HepG2 (cell line): ENCODE measurements around the gene PARD3. TPM values are rescaled to one million over a fixed set of nuclear protein-coding genes. Genes with fewer than 3 reads are reported as not detected.
A peak's percentile ranks its signal among the peaks of the same experiment; 100 is the strongest.

Source experiments
- ARID3A ChIP-seq: IDR thresholded peaks from 2 replicates; pipeline ENCODE4 v1.6.1; 2012; ENCODE audit warnings: low read depth, low read length, improper control_type of control experiment
- ATM ChIP-seq: fragments of 450-650 bp; IDR thresholded peaks from 2 replicates; pipeline ENCODE4 v1.7.1; 2017; ENCODE audit warnings: mild to moderate bottlenecking, borderline replicate concordance
- NCOR1 ChIP-seq: fragments of 200-600 bp; sonication (generic); IDR thresholded peaks from 2 replicates; pipeline ENCODE4 v1.7.0; 2017; ENCODE audit warnings: antibody characterized with exemption, low read length, borderline replicate concordance
- SNAPC2 ChIP-seq: sonication (generic); formaldehyde crosslinking; IDR thresholded peaks from 2 replicates; pipeline ENCODE4 v1.8.1; 2022; ENCODE audit warnings: mild to moderate bottlenecking, missing genetic modification reagents
- SRF ChIP-seq: IDR thresholded peaks from 2 replicates; pipeline ENCODE4 v1.6.1; 2011; ENCODE audit warnings: mild to moderate bottlenecking, low read depth, low read length, moderate library complexity
- TEF ChIP-seq: sonication (generic); formaldehyde crosslinking; IDR thresholded peaks from 2 replicates; pipeline ENCODE4 v1.5.0; 2020; ENCODE audit warnings: missing genetic modification reagents
- ZFP91 ChIP-seq: sonication (generic); formaldehyde crosslinking; IDR thresholded peaks from 2 replicates; pipeline ENCODE4 v1.9.0; 2022; ENCODE audit warnings: missing genetic modification reagents, mild to moderate bottlenecking, borderline replicate concordance
- ZNF768 ChIP-seq: sonication (generic); formaldehyde crosslinking; IDR thresholded peaks from 2 replicates; pipeline ENCODE4 v1.4.0; 2020; ENCODE audit warnings: missing genetic modification reagents
- ZNF788 ChIP-seq: sonication (generic); formaldehyde crosslinking; IDR thresholded peaks from 2 replicates; pipeline ENCODE4 v1.5.0; 2020; ENCODE audit warnings: mild to moderate bottlenecking, missing genetic modification reagents, borderline replicate concordance
- ZNF841 ChIP-seq: sonication (generic); formaldehyde crosslinking; IDR thresholded peaks from 2 replicates; pipeline ENCODE4 v1.8.1; 2023; ENCODE audit warnings: missing genetic modification reagents, borderline replicate concordance
- ZNF883 ChIP-seq: sonication (generic); formaldehyde crosslinking; IDR thresholded peaks from 2 replicates; pipeline ENCODE4 v1.5.1; 2020; ENCODE audit warnings: mild to moderate bottlenecking, missing genetic modification reagents; ENCODE audit errors: not compliant biosample characterization
- polyA plus RNA-seq, 8 experiments: library from polyadenylated mRNA; depleted of rRNA in 3 of 8; stranded (reverse) in 7 of 8; unstranded in 1 of 8; fragments of >200 nt; fragmentation: Illumina TruSeq in 4 of 8; extraction: Trizol in 4 of 8; gene quantifications; 2 replicates each; pipeline versions ENCODE4 v1.2.1 to v1.2.3, GENCODE V29; 2011 to 2016; ENCODE audit warnings: low read depth in 4 of 8, missing spikeins in 1 of 8, mixed read lengths in 1 of 8; ENCODE audit not compliant: insufficient read depth in 1 of 8
- total RNA-seq, 5 experiments: library from RNA; depleted of rRNA; stranded (reverse); fragments of >200 nt; fragmentation: Illumina TruSeq; extraction: Trizol; gene quantifications; 2 replicates each; pipeline ENCODE4 v1.2.3, GENCODE V29; 2016; ENCODE audit warnings: low read depth in 1 of 5
- TF ChIP-seq, protein P1 (sequence below): sonication (generic); formaldehyde crosslinking; IDR thresholded peaks from 2 replicates; pipeline ENCODE4 v1.4.0; 2020; ENCODE audit warnings: mild to moderate bottlenecking, missing genetic modification reagents, borderline replicate concordance
- TF ChIP-seq, protein P2 (sequence below): sonication (generic); formaldehyde crosslinking; IDR thresholded peaks from 2 replicates; pipeline ENCODE4 v1.5.1; 2020; ENCODE audit warnings: missing genetic modification reagents, mild to moderate bottlenecking, borderline replicate concordance
- TF ChIP-seq, protein P3 (sequence below): IDR thresholded peaks from 2 replicates; pipeline ENCODE4 v1.6.1; 2018; ENCODE audit warnings: missing genetic modification reagents, mild to moderate bottlenecking, missing compliant biosample characterization
- TF ChIP-seq, protein P4 (sequence below): sonication (generic); formaldehyde crosslinking; IDR thresholded peaks from 2 replicates; pipeline ENCODE4 v1.8.1; 2023; ENCODE audit warnings: missing genetic modification reagents, inconsistent platforms, borderline replicate concordance

PARD3 gene
- total and polyA plus RNA-seq, 2 of the 13 experiments (the other 11 are each of a cell fraction or from before 2014, with no cell fraction given) = 40.9 to 60.0 TPM

DNA sequence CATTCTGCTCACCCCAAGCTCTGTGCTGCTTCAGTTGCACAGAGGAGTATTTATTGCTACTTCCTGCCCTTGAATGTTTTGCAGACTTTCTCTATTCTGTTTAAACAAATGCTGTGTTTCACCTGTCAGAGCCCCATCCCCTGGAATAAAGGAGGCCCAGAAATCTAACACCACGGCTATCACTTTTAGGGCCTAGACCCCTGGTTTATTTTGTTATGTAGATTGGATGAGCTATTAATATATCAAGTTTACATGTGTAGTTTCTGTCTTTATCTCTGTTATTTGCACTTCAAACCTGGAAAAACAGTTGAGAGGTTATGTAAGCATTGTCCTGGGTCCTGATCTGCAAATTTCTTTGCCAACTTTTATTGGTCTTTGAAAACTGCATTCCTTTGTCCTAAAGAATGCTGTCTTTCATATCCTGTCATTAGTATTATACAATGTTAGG is 630.1 kb downstream of the PARD3 start (continued):
- TF ChIP-seq, protein P1, sequence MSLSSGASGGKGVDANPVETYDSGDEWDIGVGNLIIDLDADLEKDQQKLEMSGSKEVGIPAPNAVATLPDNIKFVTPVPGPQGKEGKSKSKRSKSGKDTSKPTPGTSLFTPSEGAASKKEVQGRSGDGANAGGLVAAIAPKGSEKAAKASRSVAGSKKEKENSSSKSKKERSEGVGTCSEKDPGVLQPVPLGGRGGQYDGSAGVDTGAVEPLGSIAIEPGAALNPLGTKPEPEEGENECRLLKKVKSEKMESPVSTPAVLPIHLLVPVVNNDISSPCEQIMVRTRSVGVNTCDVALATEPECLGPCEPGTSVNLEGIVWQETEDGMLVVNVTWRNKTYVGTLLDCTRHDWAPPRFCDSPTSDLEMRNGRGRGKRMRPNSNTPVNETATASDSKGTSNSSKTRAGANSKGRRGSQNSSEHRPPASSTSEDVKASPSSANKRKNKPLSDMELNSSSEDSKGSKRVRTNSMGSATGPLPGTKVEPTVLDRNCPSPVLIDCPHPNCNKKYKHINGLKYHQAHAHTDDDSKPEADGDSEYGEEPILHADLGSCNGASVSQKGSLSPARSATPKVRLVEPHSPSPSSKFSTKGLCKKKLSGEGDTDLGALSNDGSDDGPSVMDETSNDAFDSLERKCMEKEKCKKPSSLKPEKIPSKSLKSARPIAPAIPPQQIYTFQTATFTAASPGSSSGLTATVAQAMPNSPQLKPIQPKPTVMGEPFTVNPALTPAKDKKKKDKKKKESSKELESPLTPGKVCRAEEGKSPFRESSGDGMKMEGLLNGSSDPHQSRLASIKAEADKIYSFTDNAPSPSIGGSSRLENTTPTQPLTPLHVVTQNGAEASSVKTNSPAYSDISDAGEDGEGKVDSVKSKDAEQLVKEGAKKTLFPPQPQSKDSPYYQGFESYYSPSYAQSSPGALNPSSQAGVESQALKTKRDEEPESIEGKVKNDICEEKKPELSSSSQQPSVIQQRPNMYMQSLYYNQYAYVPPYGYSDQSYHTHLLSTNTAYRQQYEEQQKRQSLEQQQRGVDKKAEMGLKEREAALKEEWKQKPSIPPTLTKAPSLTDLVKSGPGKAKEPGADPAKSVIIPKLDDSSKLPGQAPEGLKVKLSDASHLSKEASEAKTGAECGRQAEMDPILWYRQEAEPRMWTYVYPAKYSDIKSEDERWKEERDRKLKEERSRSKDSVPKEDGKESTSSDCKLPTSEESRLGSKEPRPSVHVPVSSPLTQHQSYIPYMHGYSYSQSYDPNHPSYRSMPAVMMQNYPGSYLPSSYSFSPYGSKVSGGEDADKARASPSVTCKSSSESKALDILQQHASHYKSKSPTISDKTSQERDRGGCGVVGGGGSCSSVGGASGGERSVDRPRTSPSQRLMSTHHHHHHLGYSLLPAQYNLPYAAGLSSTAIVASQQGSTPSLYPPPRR (CRISPR knock-in tag) = peak; percentile 76
- TF ChIP-seq ZNF883 (CRISPR knock-in tag) (no peak), ZNF788 (CRISPR knock-in tag) (no peak), ATM (peak; percentile 85; the same call in 1 of the 2 replicates), TEF (CRISPR knock-in tag) (peak; percentile 74; the same call in 1 of the 2 replicates), ZFP91 (CRISPR knock-in tag) (no peak), NCOR1 (peak; percentile 38; the same call in 1 of the 2 replicates), ZNF841 (no peak), SRF (no peak), ZNF768 (no peak), SNAPC2 (CRISPR knock-in tag) (no peak), ARID3A (peak; percentile 83)
- TF ChIP-seq, protein P2, sequence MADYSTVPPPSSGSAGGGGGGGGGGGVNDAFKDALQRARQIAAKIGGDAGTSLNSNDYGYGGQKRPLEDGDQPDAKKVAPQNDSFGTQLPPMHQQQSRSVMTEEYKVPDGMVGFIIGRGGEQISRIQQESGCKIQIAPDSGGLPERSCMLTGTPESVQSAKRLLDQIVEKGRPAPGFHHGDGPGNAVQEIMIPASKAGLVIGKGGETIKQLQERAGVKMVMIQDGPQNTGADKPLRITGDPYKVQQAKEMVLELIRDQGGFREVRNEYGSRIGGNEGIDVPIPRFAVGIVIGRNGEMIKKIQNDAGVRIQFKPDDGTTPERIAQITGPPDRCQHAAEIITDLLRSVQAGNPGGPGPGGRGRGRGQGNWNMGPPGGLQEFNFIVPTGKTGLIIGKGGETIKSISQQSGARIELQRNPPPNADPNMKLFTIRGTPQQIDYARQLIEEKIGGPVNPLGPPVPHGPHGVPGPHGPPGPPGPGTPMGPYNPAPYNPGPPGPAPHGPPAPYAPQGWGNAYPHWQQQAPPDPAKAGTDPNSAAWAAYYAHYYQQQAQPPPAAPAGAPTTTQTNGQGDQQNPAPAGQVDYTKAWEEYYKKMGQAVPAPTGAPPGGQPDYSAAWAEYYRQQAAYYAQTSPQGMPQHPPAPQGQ = no peak
- TF ChIP-seq, protein P3, sequence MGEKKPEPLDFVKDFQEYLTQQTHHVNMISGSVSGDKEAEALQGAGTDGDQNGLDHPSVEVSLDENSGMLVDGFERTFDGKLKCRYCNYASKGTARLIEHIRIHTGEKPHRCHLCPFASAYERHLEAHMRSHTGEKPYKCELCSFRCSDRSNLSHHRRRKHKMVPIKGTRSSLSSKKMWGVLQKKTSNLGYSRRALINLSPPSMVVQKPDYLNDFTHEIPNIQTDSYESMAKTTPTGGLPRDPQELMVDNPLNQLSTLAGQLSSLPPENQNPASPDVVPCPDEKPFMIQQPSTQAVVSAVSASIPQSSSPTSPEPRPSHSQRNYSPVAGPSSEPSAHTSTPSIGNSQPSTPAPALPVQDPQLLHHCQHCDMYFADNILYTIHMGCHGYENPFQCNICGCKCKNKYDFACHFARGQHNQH (CRISPR knock-in tag) = peak; percentile 45; the same call in 1 of the 2 replicates
- TF ChIP-seq, protein P4, sequence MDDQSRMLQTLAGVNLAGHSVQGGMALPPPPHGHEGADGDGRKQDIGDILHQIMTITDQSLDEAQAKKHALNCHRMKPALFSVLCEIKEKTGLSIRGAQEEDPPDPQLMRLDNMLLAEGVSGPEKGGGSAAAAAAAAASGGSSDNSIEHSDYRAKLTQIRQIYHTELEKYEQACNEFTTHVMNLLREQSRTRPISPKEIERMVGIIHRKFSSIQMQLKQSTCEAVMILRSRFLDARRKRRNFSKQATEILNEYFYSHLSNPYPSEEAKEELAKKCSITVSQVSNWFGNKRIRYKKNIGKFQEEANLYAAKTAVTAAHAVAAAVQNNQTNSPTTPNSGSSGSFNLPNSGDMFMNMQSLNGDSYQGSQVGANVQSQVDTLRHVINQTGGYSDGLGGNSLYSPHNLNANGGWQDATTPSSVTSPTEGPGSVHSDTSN (CRISPR knock-in tag) = no peak
